ENCODE data around the gene SNF8.
"Not testable (repeated sequence)": the region's sequence is repeated elsewhere in the genome, so short reads cannot be mapped to it uniquely, and the experiment has no call there.

The SNF8 gene, protein sequence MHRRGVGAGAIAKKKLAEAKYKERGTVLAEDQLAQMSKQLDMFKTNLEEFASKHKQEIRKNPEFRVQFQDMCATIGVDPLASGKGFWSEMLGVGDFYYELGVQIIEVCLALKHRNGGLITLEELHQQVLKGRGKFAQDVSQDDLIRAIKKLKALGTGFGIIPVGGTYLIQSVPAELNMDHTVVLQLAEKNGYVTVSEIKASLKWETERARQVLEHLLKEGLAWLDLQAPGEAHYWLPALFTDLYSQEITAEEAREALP

DNA sequence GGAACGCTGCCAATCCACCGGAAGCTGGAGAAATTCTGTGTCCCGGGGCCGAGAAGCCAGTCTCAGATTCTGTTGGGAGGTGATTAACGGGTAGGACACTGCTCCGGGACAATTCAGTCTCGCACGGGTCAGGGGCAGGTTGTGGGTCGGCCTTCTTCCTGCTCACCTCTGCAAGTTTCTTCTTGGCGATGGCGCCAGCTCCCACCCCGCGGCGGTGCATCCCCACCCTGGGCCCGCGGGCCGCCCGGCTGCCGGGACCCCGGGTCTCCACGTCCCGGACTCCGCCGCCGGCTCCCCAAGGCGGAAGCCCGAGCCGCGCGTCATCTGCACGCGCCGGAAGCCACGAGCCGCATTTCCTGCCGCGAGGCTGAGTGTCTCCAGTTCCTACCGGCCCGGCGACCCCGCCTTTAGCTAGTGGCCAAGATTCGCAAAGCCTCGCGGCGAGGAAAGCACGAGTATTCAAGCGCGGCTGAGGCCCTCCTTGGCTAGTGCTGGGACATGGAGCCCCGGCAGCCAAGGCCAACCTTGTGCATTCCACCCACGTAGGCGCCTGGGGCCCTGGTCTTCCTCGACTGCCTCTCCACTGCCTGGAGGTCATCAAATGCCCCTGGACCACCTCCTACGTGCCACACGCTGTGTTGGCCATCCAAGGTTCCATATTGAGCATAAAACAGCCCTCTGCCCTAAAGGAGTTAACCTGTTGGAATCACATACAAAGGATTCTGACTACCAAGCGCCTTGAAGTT lies at the start of gene SNF8:
TSS of gene SNF8 (minus strand) at position 328 of the 746 bp plus-strand sequence. CDS start at position 220, 108 bp downstream.
- peak; percentile 85 to 86 for DNase-seq (ENCODE audit: low read depth in 2 of 2)

DNA sequence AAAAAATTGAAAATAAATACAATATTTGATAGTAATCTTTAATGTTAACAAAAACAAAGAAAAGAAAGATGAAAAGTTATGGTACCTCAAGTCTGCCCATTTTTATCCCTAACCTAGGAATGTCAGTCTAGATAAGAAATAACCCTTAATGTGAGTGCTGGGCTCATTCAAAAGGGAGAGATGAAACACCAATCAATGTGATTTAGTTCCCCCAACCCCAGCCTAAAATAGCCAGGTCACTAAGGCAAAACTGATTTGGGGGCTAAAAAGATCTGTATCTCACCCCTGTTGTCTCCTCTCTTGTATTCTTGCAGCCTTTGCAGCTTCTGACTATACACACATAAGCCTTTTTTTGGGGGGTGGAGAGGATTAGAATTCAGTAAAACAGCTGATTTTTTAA lies 49.3 kb upstream of the SNF8 start:
- no peak for DNase-seq (ENCODE audit: low read depth in 2 of 2)

DNA sequence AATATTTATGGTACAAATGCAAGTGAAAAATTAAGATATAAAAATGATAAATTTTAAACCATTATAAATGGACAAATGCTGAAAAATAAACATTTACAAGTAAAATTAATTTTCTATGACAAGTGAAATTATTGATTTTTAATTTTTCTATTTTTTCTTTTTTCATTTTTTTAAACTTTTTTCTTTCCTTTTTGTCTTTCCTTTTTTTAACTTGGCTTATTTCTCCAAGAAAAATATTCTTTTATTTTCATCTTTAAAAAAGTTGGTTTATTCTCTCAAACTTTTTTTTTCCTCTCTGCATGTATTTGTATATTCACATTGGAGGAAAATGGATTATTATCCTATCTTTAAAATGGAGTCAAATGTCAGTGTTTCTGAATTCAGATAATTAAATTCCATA lies 48.7 kb upstream of the SNF8 start:
- no peak for DNase-seq (ENCODE audit: low read depth in 2 of 2)

DNA sequence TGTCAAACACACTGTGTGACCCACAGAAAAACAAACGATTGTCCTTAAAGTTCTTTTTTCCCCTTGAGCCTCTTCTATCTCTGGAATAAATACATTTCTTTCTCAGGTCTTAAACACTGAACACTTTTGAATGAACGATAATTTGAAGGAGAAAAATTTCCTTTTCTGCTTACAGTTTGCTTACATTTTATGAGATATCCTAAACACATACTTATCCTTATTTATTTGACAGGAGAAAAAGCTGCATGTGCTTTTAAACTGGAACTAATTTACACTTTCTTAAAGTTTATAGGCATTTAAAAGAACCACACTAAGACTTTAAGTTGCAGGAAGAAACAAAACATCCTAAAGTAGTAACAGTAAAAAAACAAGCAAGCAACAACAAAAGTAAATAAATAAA lies 47.8 kb upstream of the SNF8 start:
- no peak for DNase-seq (ENCODE audit: low read depth in 2 of 2)

DNA sequence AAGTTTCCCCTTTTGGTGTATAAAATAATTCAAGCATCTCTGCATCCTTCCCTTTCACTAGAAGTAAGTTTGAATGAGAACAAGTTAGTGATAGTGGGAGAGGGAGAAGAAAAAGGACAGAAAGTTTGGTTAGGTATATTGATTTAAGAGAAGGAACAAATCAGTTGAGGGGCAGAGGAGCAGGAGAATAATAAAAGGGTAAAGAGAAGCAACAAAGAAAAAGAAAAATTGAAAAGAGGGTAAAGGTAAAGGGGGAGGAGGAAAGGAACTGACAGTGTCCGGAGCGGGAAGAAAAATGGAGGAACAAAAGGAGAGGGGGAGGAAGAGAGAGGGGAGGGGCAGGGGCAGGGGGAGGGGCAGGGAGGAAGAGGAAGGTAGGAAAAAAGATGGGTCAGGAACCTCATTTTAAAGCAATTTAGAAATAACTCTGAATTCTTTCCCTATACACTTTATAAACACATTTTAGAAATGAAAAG lies 46.3 kb upstream of the SNF8 start:
- no peak for DNase-seq (ENCODE audit: low read depth in 2 of 2)

DNA sequence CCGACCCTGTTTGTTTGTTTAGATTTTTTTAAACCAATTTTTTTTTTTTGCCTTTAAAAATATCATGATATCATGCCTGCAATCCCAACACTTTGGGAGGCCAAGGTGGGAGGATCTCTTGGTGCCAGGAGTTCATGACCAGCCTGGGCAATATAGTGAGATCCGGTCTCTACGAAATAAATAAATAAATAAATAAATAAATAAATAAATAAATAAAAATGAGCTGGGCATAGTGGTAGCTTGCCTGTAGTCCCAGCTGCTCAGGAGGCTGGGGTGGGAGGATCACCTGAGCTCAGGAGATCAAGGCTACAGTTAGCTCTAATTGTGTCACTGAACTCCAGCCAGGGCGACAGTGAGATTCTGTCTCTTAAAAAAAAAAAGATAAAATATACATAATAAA lies 44.5 kb upstream of the SNF8 start:
- DNase-seq (ENCODE audit: low read depth in 2 of 2): no peak

DNA sequence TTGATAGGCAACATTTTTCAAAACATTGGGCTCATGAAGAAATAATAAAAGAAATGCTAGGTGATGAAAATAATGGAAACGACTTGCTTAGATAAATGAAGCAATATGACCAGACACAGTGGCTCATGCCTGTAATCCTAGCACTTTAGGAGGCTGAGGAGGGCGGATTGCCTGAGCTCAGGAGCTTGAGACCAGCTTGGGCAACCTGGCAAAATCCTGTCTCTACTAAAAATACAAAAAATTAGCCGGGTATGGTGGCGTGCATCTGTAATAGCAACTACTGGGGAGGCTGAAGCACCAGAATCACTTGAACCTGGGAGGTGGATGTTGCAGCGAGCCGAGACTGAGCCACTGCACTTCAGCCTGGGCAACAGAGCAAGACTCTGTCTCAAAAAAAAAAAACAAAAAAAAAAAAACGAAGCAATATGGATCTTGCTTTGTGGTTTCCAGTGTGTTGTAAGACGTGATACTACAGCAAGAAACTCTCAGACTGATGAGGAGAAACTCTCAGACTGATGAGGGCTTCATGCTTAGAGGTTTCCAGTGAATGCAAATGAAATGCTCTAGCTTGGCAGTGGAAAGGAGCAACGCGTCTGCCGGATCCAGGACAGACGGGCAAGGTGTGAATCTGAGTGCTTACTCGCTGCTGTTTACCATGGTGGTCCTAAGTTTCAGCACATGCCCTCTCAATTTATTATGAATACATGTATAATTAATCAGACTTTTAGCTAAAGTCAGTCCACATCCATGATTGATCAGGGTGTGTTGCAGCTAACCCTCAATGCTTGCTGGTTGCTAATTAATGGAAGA lies 41.0 kb upstream of the SNF8 start:
- DNase-seq (ENCODE audit: low read depth in 2 of 2): no peak

DNA sequence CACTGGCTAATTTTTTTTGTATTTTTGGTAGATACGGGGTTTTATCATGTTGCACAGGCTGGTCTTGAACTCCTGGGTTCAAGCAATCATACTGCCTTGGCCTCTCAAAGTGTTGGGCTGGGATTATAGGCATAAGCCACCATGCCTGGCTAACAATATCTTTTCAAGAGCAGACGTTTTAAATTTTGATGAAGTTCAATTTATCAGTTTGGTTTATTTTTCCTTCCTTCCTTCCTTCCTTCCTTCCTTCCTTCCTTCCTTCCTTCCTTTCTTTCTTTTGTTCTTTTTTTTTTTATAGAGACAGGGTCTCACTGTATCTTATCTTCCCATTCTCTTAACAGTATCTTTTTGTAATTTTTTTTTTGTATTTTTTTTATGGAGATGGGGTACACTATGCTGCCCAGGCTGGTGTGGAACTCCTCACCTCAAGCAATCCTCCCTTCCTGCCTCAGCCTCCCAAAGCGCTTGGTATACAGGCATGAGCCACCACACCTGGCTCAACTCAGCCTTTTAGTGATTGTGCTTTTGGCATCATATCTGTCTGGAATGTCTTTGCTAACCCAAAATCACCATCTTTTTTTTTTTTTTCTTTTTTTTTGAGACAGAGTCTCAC lies 37.4 kb upstream of the SNF8 start:
- DNase-seq (ENCODE audit: low read depth in 2 of 2): no peak

DNA sequence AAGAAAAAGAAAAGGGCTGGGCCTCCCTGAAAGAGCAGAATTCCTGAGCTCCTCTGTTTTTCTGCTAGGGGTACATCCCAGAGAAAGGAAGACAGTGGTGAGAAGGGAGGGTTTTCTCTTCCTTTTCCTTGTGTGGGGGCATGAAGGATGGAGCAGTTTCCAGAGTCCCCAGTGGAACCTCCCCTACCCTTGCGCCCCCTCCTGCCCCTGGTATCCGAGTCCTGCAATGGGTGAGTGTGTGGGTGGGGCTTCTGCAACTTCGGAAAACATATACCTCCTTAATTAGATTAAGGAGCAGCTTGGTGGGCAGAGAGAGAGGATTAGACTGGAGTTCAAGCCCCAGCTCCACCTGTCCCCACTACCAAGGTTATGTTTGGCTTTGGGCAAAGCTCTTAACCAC lies 29.2 kb upstream of the SNF8 start:
- no peak for DNase-seq (ENCODE audit: low read depth in 2 of 2)

DNA sequence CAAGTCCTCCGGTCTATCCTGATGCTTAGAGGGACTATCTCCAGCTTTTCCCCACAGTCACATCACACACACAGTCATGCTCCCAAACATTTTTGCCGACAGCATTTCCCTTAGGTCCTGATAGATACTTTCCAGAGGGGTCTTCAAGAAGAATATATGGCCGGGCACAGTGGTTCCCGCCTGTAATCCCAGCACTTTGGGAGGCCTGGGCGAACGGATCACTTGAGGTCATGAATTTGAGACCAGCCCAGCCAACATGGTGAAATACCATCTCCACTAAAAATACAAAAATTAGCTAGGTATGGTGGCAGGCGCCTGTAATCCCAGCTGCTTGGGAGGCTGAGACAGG lies 28.1 kb upstream of the SNF8 start:
- DNase-seq (ENCODE audit: low read depth in 2 of 2): no peak

DNA sequence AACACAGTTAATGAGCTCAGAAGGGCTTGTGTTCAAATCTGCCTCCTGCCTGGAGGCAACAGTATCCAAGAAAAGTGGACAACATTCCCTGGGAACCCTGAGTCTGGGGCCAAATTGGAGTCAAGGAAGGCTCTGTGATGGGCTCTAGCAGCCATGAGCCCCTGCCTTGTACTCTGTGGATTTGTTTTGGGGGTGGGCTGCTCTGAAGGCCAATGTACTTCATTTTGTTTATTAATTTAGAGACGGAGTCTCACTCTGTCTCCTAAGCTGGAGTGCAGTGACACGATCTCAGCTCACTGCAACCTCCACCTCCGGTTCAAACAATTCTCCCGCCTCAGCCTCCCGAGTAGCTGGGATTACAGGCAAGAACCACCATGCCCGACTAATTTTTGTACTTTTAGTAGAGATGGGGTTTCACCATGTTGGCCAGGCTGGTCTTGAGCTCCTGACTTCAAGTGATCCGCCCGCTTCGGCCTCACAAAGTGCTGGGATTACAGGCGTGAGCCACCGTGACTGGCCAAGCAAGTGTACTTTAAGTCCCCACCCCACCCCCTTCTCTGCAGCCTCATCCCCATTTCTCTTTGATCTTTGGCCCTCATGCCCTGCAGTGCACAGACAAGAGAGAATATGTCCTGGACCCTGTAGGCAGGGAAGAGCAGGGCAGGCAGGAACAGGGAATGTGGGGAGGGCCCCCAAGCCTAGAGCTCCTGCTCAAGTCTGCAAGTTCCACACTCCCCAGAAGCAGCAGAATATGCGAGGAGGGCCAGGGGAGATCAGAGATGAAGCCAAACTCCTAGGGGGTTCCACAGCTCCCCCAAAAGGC lies 26.4 kb upstream of the SNF8 start:
- DNase-seq (ENCODE audit: low read depth in 2 of 2): no peak

DNA sequence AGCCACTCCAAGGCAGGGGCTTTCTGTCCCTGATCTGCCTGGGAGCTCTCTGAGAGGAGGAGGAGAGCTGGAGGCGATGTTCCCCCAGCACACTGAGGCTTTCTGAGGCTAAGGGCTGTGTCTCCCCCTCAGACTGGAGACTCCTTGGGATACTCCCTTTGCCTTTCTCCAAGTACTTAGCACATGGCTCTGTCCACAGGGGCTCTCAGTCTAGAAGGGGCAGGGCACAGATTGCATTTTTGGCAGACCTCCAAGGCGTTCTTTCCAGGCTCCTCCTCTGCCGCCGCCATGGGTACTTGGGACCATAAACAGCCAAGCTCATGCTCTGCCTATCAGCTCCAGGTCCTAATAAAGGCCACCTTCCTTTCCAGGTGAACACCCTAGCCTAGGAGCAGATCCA lies 25.6 kb upstream of the SNF8 start:
- no peak for DNase-seq (ENCODE audit: low read depth in 2 of 2)

DNA sequence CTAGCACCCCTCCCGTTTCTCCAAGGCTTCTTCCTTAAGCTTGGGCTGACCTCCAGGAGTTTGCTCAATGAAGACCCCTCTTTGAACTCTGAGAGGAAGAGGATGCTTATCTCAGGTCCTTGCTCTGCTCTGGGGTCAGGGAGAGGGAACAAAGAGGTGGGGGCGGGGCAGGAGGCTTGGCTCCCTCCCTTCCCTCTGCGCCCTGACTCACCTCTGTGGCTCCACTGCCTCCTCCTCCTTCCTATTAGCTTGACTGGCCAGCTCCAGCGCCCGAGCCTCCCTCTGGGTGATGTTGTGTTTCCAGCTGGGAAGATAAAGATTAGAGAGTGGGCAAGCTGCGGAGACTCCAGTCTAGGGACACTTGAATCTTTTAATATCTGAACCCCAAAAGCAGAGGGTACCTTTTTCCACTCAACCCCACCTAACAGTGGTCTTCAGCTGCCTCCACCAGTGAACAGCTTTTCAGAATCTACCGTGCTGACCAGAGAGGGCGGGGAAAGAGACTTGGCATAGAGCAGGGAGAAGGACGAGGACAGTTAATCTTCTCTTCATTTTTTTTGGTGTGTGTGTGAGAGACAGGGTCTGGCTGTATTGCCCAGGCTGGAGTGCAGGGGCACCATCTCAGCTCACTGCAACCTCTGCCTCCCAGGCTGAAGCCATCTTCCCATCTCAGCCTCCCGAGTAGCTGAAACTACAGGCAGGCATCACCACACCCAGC lies 17.0 kb upstream of the SNF8 start:
- no peak for DNase-seq (ENCODE audit: low read depth in 2 of 2)

DNA sequence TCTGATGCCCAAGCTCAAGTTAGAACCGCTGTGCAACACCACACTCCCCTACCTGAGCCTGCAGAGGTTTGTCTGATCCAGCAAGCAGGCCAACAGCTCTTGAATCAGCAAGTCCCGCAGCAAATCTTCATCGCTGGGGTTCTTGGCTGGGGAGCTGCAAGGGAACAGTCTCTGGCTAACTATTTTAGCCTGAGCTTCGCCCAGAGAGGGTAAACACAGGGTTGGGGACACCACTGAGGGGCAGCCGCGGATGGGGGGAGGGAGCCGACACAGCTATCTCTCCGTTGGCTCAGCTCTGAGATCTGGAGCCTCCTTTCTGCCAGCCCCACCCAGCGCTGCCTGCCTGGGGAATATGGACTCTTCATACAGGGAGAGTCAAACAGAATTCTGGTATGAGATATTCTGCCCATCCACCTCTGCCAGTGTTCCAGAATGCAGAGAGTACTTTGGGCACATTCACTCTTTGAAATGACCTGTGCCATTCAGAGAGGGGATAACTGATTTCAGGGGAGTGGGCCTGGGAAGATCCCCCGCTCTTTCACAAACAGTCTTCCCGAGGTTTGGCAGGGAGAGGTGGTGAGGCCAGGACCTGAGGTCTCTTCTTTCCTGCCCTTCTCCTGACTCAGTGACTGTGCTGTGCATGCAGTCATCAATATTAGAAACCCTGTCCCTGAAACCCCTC lies 16.3 kb upstream of the SNF8 start:
- DNase-seq (ENCODE audit: low read depth in 2 of 2): no peak

DNA sequence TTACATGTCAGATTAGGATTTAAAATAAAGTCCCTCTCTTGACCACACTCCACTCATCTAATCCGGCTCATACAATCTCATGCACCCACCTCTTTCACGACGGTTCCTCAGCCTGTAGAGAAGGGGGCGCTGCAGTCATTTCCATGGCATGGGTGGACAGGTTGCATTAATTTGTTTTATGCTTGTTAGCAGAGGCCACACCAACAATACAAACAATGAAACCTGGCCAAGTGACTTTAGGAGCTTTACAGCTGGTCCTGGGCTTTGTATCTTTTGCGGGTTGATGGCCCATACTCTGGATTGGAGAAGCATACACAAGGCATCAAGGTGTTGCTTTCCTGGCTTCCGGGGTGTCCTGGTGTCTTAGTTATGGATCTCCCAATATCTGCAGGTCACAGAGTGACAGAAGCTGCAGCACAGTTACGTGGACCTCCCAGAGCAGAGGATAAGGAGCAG lies 9.7 kb upstream of the SNF8 start:
- no peak for DNase-seq (ENCODE audit: low read depth in 2 of 2)

DNA sequence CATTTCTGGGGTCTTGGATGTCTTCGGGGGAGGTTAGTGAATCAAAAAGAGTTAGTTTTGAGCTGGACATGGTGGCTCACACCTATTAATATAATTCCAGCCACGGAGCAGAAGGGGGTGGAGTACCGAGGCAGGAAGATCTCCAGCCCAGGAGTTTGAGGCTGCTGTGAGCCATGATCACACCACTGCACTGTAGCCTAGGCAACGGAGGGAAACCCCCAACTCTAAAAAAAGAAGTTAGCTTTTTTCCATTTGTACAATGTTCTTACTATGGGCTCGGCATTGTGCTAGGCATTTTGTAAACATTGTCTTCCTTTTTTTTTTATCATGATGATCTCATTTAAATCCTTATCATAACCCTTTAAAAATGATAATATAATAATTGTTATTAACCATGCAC lies 8.3 kb upstream of the SNF8 start:
- DNase-seq (ENCODE audit: low read depth in 2 of 2): no peak

DNA sequence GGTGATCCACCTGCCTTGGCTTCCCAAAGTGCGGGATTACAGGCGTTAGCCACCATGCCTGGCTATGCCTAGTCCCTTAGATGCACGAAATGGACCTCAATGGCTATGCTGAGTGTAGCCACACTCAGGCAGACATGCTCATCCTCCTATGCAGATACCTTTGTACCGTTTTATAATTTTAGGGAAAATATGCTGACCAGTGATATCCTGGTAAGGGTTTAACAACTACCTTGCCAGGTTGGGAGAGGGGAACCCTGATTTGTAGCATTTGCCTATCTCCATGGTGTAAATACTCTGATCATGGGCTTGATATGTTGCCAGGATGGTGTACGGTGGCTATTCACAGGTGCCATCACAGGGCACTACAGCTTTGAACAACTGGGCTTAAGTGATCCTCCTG lies 6.9 kb upstream of the SNF8 start:
- no peak for DNase-seq (ENCODE audit: low read depth in 2 of 2)

DNA sequence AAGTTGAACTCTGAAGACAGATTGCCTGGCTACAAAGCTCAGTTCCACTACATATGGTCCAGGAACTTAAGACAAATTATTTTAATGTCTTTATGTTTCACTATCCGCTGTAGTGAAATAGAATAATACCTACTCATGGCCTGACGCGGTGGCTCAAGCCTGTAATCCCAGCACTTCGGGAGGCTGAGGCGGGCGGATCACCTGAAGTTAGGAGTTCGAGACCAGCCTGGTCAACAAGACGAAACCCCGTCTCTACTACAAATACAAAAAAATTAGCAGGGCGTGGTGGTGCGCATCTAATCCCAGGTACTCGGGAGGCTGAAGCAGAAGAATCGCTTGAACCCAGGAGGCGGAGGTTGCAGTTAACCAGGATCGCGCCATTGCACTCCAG lies 614 bp upstream of the SNF8 start:
- DNase-seq (ENCODE audit: low read depth in 2 of 2): not testable (repeated sequence)

DNA sequence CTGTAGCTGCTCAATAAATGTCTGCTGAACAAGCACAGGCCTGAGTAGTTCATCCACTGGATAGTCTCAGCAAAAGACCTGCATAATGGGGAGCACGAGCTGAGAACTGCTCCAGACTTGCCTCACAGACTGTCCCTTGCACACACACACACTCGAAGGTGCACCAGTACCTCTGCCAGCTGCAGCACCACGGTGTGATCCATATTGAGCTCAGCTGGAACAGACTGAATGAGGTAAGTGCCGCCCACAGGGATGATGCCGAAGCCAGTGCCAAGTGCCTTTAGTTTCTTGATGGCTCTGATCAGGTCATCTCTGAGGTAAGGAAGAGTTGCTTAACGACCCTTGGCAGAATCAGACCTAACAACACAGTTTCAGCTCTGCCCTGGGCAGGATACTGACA lies 11.6 kb downstream of the SNF8 start:
- DNase-seq (ENCODE audit: low read depth in 2 of 2): no peak

DNA sequence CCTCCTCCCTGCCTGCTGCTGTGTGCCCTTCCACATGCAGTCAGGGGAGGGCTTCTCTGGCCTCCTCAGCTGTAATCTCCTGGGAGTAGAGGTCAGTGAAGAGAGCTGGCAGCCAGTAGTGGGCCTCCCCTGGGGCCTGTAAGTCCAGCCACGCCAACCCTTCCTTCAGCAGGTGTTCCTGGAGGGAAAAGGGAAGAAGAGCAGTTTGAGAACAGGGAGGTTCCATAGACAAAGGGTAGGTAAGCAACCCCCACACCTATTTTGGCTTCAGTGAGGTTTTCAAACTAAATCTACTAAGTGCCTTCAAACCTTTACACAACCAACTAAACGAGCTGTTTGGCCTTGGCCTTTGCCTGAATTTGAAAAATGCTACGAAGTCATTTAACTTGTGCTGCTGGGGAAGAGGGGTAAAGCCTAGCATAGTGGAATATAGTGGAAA lies 14.2 kb downstream of the SNF8 start:
- DNase-seq (ENCODE audit: low read depth in 2 of 2): no peak

Data from stimulated activated CD8-positive, alpha-beta memory T cell treated with anti-CD3 and anti-CD28 coated beads, Interleukin-15, amount 100 ng/mL, for 4 hours (primary cell).